NB4 (cell line): ENCODE results near the gene FAM240A.

Experiments
- CTCF ChIP-seq: IDR thresholded peaks from one replicate; pipeline ENCODE4 v1.5.1; 2012; ENCODE audit warnings: low read depth, low read length
- POLR2A ChIP-seq: IDR thresholded peaks from 2 replicates; pipeline ENCODE4 v1.6.1; 2011; ENCODE audit warnings: mild to moderate bottlenecking; ENCODE audit not compliant: insufficient read length; ENCODE audit errors: extremely low read depth

- TF ChIP-seq CTCF = no peak
- TF ChIP-seq POLR2A = no peak
These were observed 1.1 kb downstream of the FAM240A start for GRCh38 chr3:46613313-46614005.
